IMR-90 (cell line): ENCODE measurements around the gene HHIP. TPM values are rescaled to one million over a fixed set of nuclear protein-coding genes. Genes with fewer than 3 reads are reported as not detected.

Experiments
- ATAC-seq: fragments of 200-7000 bp; cut with Tn5 transposase; 2 replicates; pipeline ENCODE4 v1.9.1; 2020; ENCODE audit warnings: low read depth, mild to moderate bottlenecking, moderate library complexity
- BruUV-seq: library from RNA; stranded (reverse); fragments of 400-500 nt; replicated peaks from 2 replicates; lab custom pipeline; 2021; lab: Mats Ljungman, UMichigan
- CTCF ChIA-PET: fragments of 300-600 bp; formaldehyde crosslinking; extraction: SDS; loops from one replicate; lab custom pipeline; 2021; ENCODE audit warnings: antibody characterized with exemption; lab: Yijun Ruan, JAX
- POLR2A ChIA-PET: fragments of 300-600 bp; sonication (Branson Sonifier 250); formaldehyde crosslinking; loops from one replicate; lab custom pipeline; 2022; ENCODE audit warnings: antibody characterized with exemption; ENCODE audit not compliant: unreplicated experiment; lab: Charles Lee
- DNase-seq: peaks from one replicate; pipeline ENCODE4 v3.0.0; 2013
- H2AFZ ChIP-seq: replicated peaks from 2 replicates; pipeline ENCODE3; 2013; ENCODE audit warnings: low read length, mild to moderate bottlenecking; ENCODE audit not compliant: poor library complexity
- H2AK5ac ChIP-seq: 2 replicates; pipeline ENCODE4 v1.6.1; 2013; ENCODE audit warnings: low read depth, low read length, inconsistent platforms
- H2AK9ac ChIP-seq: replicated peaks from 2 replicates; pipeline ENCODE3; 2013; ENCODE audit warnings: mild to moderate bottlenecking, low read depth, low read length, moderate library complexity; ENCODE audit not compliant: poor library complexity
- H2BK120ac ChIP-seq: 2 replicates; pipeline ENCODE4 v1.6.1; 2013; ENCODE audit warnings: low read depth, low read length, inconsistent platforms
- H2BK15ac ChIP-seq: 3 replicates; pipeline ENCODE4 v1.6.1; 2013; ENCODE audit warnings: low read depth, low read length, inconsistent platforms
- H2BK20ac ChIP-seq: 2 replicates; pipeline ENCODE4 v1.6.1; 2013; ENCODE audit warnings: low read depth, mild to moderate bottlenecking, inconsistent platforms, low read length, moderate library complexity
- H2BK5ac ChIP-seq: 2 replicates; pipeline ENCODE4 v1.6.1; 2013; ENCODE audit warnings: mild to moderate bottlenecking, low read depth, low read length, inconsistent platforms; ENCODE audit not compliant: poor library complexity, severe bottlenecking
- H3K14ac ChIP-seq: replicated peaks from 2 replicates; pipeline ENCODE4 v1.6.1; 2013; ENCODE audit warnings: low read depth, low read length, inconsistent platforms
- H3K18ac ChIP-seq: 2 replicates; pipeline ENCODE4 v1.6.1; 2013; ENCODE audit warnings: low read depth, low read length, control low read depth
- H3K23ac ChIP-seq: 2 replicates; pipeline ENCODE4 v1.6.1; 2013; ENCODE audit warnings: low read depth, low read length, inconsistent platforms
- H3K27ac ChIP-seq: 2 replicates; pipeline ENCODE4 v1.5.1; 2013; ENCODE audit warnings: mild to moderate bottlenecking, control low read depth, low read length; ENCODE audit not compliant: insufficient read depth
- H3K27me3 ChIP-seq: 2 replicates; pipeline ENCODE4 v1.6.1; 2013; ENCODE audit warnings: low read length; ENCODE audit not compliant: control insufficient read depth, insufficient read depth
- H3K36me3 ChIP-seq: 2 replicates; pipeline ENCODE4 v1.6.1; 2013; ENCODE audit warnings: low read length, mixed read lengths; ENCODE audit not compliant: control insufficient read depth, insufficient read depth
- H3K4ac ChIP-seq: 2 replicates; pipeline ENCODE4 v1.6.1; 2013; ENCODE audit warnings: low read depth, low read length, inconsistent platforms
- H3K4me1 ChIP-seq: 2 replicates; pipeline ENCODE4 v1.6.1; 2013; ENCODE audit warnings: low read length, mixed read lengths; ENCODE audit not compliant: control insufficient read depth, insufficient read depth
- H3K4me2 ChIP-seq: 2 replicates; pipeline ENCODE4 v1.6.1; 2013; ENCODE audit warnings: low read depth, mild to moderate bottlenecking, control low read depth, low read length, moderate library complexity
- H3K4me3 ChIP-seq: 2 replicates; pipeline ENCODE4 v1.5.1; 2013; ENCODE audit warnings: low read depth, mild to moderate bottlenecking, control low read depth, low read length, moderate library complexity; ENCODE audit not compliant: insufficient read depth
- H3K56ac ChIP-seq: 2 replicates; pipeline ENCODE4 v1.6.1; 2013; ENCODE audit warnings: low read length, inconsistent platforms; ENCODE audit not compliant: insufficient read depth; ENCODE audit errors: extremely low read depth
- H3K79me1 ChIP-seq, 2 experiments: 2 replicates each; pipeline ENCODE4 v1.6.1; 2013; ENCODE audit warnings: low read length in 2 of 2, inconsistent platforms in 1 of 2, low read depth in 1 of 2
- H3K9ac ChIP-seq: 2 replicates; pipeline ENCODE4 v1.6.1; 2013; ENCODE audit warnings: low read depth, low read length, control low read depth
- H3K9me1 ChIP-seq: 2 replicates; pipeline ENCODE4 v1.6.1; 2013; ENCODE audit warnings: low read length, inconsistent platforms; ENCODE audit not compliant: insufficient read depth
- H3K9me3 ChIP-seq: 2 replicates; pipeline ENCODE4 v1.6.1; 2013; ENCODE audit warnings: low read length; ENCODE audit not compliant: control insufficient read depth, insufficient read depth
- H4K20me1 ChIP-seq: 2 replicates; pipeline ENCODE4 v1.6.1; 2013; ENCODE audit warnings: low read length, inconsistent platforms; ENCODE audit not compliant: insufficient read depth
- H4K5ac ChIP-seq: 2 replicates; pipeline ENCODE4 v1.6.1; 2013; ENCODE audit warnings: mild to moderate bottlenecking, low read depth, low read length, control low read depth
- H4K8ac ChIP-seq, 2 experiments: 2 replicates each; pipeline ENCODE4 v1.6.1; 2013; ENCODE audit warnings: low read depth in 2 of 2, low read length in 2 of 2, control low read depth in 1 of 2, inconsistent platforms in 1 of 2
- H4K91ac ChIP-seq: 2 replicates; pipeline ENCODE4 v1.6.1; 2013; ENCODE audit warnings: low read depth, low read length, inconsistent platforms; ENCODE audit not compliant: insufficient read depth
- RCOR1 ChIP-seq: IDR thresholded peaks from 2 replicates; pipeline ENCODE4 v1.6.1; 2012; ENCODE audit warnings: mild to moderate bottlenecking, low read length, improper control_type of control experiment; ENCODE audit not compliant: insufficient replicate concordance
- WGBS, 2 experiments: methylation state at CpG; one replicate each; pipeline versions ENCODE4 v1.1.5 to v1.1.7; 2013; ENCODE audit warnings: missing lambda C conversion rate in 2 of 2; ENCODE audit not compliant: insufficient read length in 1 of 2; ENCODE audit errors: extremely low coverage in 2 of 2; 5-methylcytosine and 5-hydroxymethylcytosine counted together
- dilution Hi-C: fragments of 300-500 bp; cut with HindIII; formaldehyde crosslinking; loops from one replicate; pipeline ENCODE4 v1.14.3; 2018; ENCODE audit warnings: low sequenced_read_pairs; ENCODE audit not compliant: unreplicated experiment
- in situ Hi-C: fragments of 300-500 bp; cut with MboI; formaldehyde crosslinking; loops from 3 replicates; pipeline ENCODE4 v1.14.3; 2019; ENCODE audit warnings: low sequenced_read_pairs, inconsistent platforms, mixed read lengths
- intact Hi-C: fragments of 100-400 bp; cut with micrococcal nuclease; formaldehyde crosslinking; loops from 2 replicates; pipeline ENCODE4 v1.10.0; 2022
- polyA plus RNA-seq, 3 experiments: library from polyadenylated mRNA; depleted of rRNA; stranded (reverse); fragments of >200 nt; gene quantifications; 2 replicates each; pipeline ENCODE4 v1.2.3, GENCODE V29; 2012; ENCODE audit warnings: low replicate concordance in 1 of 3
- total RNA-seq: library from RNA; depleted of rRNA; stranded (reverse); fragments of >200 nt; gene quantifications from 2 replicates; pipeline ENCODE4 v1.2.3, GENCODE V29; 2012

The HHIP gene
- total and polyA plus RNA-seq, 2 of the 4 experiments (the other 2 are of a cell fraction): 6.6 to 9.6 TPM

GRCh38 chr4:144597171-144597570 is 48.8 kb upstream of the HHIP start:
- Histone ChIP-seq H3K79me1 (no peaks in the 10 kb centered on the region), H4K8ac (no peak overlapping the region), H4K20me1 (no peaks in the 10 kb centered on the region), H3K36me3 (no peaks in the 10 kb centered on the region), H2BK120ac (no peak overlapping the region), H3K4ac (no peak overlapping the region), H3K9me1 (no peaks in the 10 kb centered on the region), H2AK5ac (no peak overlapping the region), H2BK20ac (no peak overlapping the region), H3K27ac (no peak overlapping the region), H3K9ac (no peak overlapping the region), H4K5ac (no peak overlapping the region), H3K23ac (no peak overlapping the region), H3K4me1 (no peaks in the 10 kb centered on the region), H3K14ac (no peak overlapping the region), H3K27me3 (no peaks in the 10 kb centered on the region), H3K56ac (no peak overlapping the region), H2BK5ac (no peak overlapping the region), H3K18ac (no peak overlapping the region), H2AK9ac (no peak overlapping the region), H4K91ac (no peak overlapping the region), H2AFZ (no peak overlapping the region), H3K4me3 (no peak overlapping the region), H2BK15ac (no peak overlapping the region), H3K4me2 (no peak overlapping the region), H3K9me3 (no peaks in the 10 kb centered on the region)
- in situ Hi-C loops (no loop called here), intact Hi-C loops (no loop called here), dilution Hi-C loops (no loop called here)
- BruUV-seq: no TSS peak
- no CpG with 5 or more reads among the region's 4 CpGs for WGBS, 2 experiments
- ATAC-seq (no peak), DNase-seq (no peak)
- ChIA-PET POLR2A (no interaction called here), CTCF (no interaction called here)
- TF ChIP-seq RCOR1: no peak
